COR-L47 (cell line): ENCODE results near the gene IGSF23.

Experiments used
- DNase-seq: peaks from one replicate; lab custom pipeline; 2025; lab: John Stamatoyannopoulos, UW

Gene IGSF23

GRCh38 chr19:44641501-44642265 lies 28.3 kb downstream of the IGSF23 start:
- no peak for DNase-seq

GRCh38 chr19:44642377-44642776 lies 29.0 kb downstream of the IGSF23 start:
- no peak for DNase-seq

GRCh38 chr19:44643605-44644401 lies 30.4 kb downstream of the IGSF23 start, which contains the start of gene PVR:
TSS of gene PVR (plus strand) at chr19:44643910. CDS start at chr19:44644097, 187 bp downstream.
- peak; percentile 65 for DNase-seq

- DNase-seq = no peak
Observed at GRCh38 chr19:44644402-44645016, 31.1 kb downstream of the IGSF23 start.

GRCh38 chr19:44645407-44646048 lies 32.2 kb downstream of the IGSF23 start:
- DNase-seq = no peak

- no peak for DNase-seq
Observed at GRCh38 chr19:44646049-44646416, 32.7 kb downstream of the IGSF23 start.

- DNase-seq = no peak
Observed at GRCh38 chr19:44647144-44647543, 33.8 kb downstream of the IGSF23 start.

- no peak for DNase-seq
Observed at GRCh38 chr19:44648631-44649251, 35.4 kb downstream of the IGSF23 start.

GRCh38 chr19:44649578-44650145 lies 36.3 kb downstream of the IGSF23 start:
- DNase-seq = peak; percentile 46

- no peak for DNase-seq
Observed at GRCh38 chr19:44653343-44653742, 40.0 kb downstream of the IGSF23 start.

GRCh38 chr19:44653977-44654774 lies 40.8 kb downstream of the IGSF23 start:
- DNase-seq = peak; percentile 15

GRCh38 chr19:44657211-44657921 lies 44.0 kb downstream of the IGSF23 start:
- DNase-seq = peak; percentile 25

- no peak for DNase-seq
Observed at GRCh38 chr19:44658069-44658733, 44.8 kb downstream of the IGSF23 start.

GRCh38 chr19:44660081-44660480 lies 46.7 kb downstream of the IGSF23 start:
- no peak for DNase-seq

GRCh38 chr19:44661205-44661604 lies 47.8 kb downstream of the IGSF23 start:
- no peak for DNase-seq

GRCh38 chr19:44661904-44662303 lies 48.5 kb downstream of the IGSF23 start:
- no peak for DNase-seq

GRCh38 chr19:44662691-44663385 lies 49.5 kb downstream of the IGSF23 start:
- DNase-seq = no peak

- no peak for DNase-seq
Observed at GRCh38 chr19:44663996-44664395, 50.6 kb downstream of the IGSF23 start.

- no peak for DNase-seq
Observed at GRCh38 chr19:44664976-44665375, 51.6 kb downstream of the IGSF23 start.
